ENCODE data around the gene TASOR2.

- TF ChIP-seq CTCF (IDR thresholded peaks at IDR 0.05; ENCODE audit: low read length) (no peak), EZH2 (optimal IDR thresholded peaks at IDR 0.05; ENCODE audit: low read depth, low read length) (no peak), EZH2phosphoT487 (IDR thresholded peaks at IDR 0.05; ENCODE audit: low read length) (no peak)
Observed at GRCh38 chr10:5638494-5638893, 46.1 kb upstream of the TASOR2 start.

All from MM.1S (cell line).